HG03460 (cell line): ENCODE measurements around the gene TBC1D9.

Experiments used
- ATAC-seq: cut with Tn5 transposase; IDR thresholded peaks from one replicate; pipeline ENCODE4 v1.9.1; 2021; ENCODE audit not compliant: unreplicated experiment

The TBC1D9 gene

GRCh38 chr4:140628016-140628415, 128.2 kb downstream of the TBC1D9 start:
- no peak for ATAC-seq

DNA sequence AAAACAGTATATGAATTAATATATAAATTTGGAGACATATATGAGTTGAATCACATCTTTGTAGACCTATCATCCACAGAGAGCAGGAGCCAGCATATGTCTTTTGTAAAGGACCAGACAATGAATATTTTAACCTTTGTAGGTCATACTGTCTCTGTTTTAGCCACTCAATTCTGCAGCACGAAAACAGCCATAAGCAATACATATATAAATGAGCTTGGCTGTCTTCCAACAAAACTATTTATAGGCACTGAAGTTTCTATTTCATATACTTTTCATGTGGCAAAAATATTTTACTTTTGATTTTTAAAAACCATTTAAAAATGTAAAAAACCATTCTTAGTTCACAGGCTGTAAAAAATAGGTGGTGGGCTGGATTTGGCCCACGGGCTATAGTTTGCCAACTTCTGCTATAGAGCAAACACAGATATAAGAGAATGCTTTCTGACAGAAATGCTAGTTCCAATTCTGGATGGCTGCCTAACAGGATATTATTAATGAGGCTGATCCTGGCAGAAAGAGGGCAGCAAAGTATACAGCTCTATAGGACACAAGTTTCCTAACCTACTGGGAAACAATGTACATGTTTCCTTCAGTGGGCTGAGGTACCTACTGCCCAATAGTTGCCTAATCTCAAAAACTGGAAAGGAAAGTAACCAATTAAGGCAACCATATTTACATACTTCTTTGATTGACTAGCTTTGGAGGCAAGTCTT, 129.4 kb downstream of the TBC1D9 start:
- no peak for ATAC-seq

DNA sequence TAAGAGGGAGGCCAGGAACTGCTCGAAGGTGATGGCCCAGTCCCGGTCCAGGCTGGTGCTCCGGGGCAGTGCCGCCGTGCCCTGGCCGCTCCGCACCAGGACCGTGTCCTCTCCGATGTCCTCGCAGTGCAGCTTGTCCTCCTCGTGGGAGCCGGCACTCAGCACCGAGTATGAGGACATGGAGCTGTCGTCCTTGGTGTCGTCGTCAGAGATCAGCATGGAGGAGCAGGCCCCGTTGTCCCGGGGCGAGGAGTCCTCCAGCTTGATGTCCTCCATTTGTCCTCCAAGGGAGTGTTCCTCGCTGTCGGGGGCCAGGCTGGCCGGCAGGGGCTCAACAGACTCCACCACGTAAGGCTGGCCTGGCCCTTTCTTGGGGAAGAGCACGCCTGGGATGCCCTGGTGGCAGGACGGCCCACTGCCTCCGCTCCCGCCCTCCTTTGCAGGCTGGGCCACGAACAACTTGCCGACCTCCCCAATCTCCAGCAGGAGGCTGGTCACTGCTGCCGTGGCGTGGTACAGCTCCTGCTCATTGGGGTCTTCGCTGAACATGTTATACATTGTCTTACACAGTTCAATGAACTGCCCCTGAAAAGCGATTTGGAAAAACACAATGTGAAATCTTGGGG, 133.7 kb downstream of the TBC1D9 start:
- no peak for ATAC-seq

- no peak for ATAC-seq
Observed at GRCh38 chr4:140621161-140621560, 135.0 kb downstream of the TBC1D9 start.

DNA sequence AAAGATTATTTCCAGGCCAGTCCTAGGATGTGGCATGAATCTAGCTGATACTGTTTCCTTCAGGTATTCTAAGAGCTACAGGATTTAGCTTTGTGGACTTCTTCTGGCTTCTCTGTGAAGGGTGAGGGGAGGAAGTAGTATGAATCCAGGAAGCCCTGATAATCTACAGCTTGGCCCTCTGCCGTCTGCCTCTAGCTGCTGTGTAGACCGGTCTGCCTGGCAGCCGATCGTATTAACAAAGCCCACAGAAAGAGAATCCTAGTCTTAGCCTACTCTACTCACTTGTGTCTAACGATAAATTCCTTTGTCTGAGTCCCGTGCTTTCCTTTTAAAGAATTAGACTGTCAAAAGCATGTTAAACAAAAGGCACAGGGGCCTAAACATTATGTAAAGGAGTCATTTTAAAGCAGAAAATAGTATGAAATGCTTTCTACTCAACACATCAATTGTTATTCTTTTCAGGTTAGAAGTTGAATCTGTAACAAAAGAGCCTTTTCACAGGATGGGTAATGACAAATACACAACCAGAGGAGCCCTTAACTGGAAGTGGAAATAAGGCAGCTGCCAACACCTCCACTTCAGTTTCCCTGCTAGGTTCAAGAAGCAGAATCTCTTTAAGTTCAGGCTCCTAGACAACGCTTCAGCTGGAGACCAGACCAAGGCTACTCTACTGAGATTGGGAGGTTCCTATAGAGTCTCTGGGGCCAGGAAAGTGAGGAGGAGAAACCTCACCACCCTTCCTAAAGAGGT, 138.5 kb downstream of the TBC1D9 start:
- ATAC-seq, result no peak

- no peak for ATAC-seq
Observed at GRCh38 chr4:140615451-140615850, 140.7 kb downstream of the TBC1D9 start.

GRCh38 chr4:140612357-140612756, 143.8 kb downstream of the TBC1D9 start:
- no peak for ATAC-seq

DNA sequence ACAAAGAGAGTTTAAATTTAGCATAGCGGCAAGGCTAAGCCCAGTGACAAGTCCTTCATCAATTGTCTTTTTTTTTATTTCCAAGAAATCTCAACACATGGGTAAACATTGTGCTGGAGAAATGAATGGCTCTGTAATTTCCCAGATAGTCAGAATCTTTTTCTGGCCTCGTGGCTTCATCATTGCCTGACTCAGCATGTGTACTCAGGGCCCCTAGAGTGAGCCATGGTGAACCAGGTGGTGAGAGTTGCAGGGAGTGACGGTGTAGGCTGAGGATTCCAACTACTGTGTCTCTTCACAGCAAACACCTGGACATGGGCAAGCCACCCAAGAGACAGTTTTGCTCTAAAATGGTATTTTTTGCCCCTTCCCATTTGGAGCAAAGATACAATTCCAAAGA, 144.3 kb downstream of the TBC1D9 start:
- ATAC-seq, result no peak

DNA sequence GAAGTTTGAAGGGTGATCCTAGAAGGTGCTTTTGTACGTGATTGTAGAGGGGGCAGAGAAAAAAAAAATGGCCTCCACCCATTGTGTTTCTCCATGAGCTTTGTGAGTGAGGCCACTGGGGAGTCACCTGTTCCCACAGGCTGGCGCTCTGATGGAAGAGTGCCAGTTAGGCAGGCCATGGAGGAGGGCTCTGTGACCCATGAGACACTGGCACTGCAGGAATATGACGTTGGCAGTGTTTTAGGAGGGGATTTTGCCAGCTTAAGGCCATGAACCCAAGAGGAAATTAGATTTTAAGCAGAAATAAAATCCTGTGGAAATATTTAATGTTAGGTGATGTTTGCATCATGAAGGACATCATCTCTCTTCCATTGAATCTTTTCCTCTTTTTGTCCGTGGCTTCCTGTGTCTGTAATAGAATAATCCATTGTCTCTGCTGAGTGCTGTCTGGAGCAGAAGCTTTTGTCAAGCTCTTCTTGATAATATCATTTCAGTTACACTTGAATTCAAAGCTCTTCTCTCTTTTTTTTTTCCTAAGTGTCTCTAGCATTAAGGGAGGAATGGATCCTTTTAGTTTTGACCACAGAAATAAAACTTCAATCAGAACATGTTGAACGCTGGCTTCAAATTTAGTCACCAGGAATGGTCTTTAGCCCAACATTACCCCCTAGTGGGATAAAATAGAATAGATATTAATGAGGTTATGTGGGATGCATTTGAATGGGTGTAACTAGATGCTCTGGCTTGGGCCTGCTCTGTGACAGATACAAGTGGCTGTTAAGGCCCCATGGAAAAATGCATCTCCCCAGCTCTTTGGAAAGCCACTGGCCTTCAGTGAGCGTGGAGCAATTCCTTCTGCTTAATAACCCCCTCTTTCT, 146.4 kb downstream of the TBC1D9 start:
- peak; percentile 84 for ATAC-seq

DNA sequence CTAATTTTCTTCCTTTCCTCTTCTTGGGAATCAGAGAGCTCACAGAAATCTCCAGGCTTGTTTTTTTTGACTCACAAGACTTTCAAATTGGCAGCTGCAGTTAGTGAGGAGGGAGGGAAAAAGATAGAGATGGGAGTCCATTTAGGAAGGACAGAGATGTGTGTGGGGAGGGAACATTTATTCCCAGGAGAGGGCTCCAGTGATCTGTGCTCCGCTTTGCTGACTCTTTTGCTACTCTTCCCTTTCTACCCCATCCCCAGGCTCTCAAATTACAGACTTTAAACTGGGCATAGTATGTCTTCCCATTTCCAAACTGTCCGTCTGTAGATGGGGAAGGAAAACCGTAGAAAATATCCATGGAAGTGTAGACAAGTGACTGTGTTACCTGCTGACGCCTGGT, 148.3 kb downstream of the TBC1D9 start:
- no peak for ATAC-seq

- ATAC-seq, result no peak
Observed at GRCh38 chr4:140604544-140604943, 151.6 kb downstream of the TBC1D9 start.

DNA sequence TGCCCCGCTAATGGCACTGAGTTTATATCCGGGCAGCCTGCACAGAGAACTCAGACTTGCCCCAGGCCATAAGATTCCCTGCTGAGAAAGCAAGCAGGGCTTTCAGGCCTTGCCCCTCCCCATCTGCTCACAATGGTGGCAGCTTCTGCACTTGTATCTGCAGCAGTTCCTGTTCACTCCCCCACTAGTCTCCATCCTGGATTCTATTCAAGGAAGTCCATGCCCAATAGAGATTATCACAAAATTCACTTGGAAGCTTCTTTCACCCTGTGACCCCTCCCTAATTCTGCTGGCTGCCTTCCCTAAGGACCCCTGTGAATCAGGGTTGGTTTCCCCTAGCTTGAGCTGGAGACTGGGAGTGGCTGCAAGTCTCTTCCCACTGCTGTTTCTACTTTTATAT, 152.9 kb downstream of the TBC1D9 start:
- no peak for ATAC-seq

GRCh38 chr4:140602714-140603113, 153.5 kb downstream of the TBC1D9 start:
- no peak for ATAC-seq

DNA sequence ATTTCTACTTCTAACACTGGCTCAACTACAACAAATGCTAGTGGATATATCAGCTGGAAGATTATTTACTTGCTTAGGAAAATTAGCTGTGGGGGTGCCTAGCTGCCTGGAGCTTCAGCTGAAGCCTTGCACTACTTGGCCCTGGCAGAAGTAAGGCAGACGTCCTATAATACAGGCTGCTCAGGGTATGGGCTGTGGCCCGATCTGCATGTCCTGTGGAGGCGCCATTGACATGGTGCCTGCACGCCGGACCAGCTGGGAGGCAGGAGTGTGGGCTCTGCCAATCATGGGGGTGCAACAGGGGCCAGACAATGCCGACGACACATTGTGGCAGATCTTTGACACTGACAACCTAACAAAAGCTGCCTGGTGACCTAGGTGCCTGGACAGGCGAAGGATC, 155.8 kb downstream of the TBC1D9 start:
- no peak for ATAC-seq

DNA sequence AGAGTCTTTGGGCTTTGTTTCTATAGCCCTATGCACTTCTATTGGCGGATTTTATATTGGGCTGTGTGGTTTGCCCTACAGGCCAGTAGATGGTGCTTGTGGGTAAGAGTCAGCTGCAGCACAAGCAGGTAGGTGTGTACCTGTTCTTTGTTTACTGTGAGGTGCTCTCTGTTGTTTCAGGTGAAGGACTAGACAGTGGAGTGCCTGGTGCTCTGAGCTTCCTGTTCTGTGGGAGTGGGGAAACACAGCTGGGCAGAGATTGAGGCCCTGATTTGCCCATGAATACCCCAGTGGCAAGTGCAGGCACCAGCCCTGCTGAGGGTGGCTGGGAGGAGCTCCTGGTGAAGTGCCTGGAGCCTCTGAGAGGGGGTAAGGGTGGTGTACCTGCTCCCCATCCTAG, 161.1 kb downstream of the TBC1D9 start:
- ATAC-seq, result no peak

DNA sequence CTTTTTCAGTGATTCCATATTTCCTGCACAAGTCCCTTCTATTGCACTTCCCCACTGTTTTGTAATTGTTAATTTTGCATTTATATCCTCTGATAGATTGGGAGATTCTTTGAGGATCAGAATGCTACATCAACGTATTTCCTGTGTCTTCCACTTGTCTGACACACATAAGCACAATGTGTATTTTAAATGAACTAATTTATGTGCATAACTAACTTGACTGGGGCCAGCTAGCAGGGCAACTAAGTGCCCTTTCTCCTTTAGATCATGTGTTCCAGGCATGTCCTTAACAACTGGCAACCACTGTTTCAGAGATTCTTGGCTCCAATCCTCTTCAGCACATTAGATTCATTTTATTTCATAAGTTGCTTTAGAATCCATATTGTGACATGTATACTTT, 171.7 kb downstream of the TBC1D9 start:
- ATAC-seq, result no peak

DNA sequence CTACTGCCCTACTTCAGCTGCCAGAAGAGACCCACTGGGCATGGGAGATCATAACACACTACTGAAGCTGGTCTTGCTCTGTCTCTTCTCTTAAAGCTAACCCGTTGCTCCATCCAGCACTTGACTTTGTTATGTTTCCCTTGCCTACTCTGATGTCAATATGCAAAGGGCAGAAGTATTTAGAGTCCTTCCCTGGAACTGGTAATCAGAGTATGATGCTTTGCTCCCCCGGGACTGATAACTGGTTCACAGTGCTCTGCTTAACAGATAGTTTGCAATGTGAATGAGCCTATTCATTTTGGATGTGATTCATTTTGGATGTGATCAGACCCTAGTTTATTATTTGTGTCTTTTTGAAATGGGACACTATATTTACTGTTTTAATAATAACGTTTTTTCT, 175.1 kb downstream of the TBC1D9 start:
- ATAC-seq, result no peak

DNA sequence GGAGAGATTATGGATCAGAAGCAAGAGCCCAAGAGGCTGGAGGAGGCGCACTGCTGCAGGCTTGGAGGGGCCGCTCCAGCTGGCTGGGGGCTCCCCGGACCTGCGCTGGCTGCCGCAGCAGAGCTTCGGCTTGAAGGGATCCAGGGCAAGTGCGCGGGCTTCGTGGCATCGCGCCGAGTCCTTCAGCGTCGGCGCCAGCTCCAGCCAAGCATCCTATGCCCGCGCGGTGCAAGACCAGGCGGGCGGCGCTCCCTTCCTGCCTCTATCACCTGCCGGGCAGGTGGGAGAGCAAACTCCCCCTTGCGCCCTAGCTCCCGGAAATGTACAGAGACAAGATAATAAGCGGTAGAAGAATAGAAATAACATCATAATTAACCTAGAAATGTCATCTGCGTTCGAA, 176.9 kb downstream of the TBC1D9 start:
- no peak for ATAC-seq

DNA sequence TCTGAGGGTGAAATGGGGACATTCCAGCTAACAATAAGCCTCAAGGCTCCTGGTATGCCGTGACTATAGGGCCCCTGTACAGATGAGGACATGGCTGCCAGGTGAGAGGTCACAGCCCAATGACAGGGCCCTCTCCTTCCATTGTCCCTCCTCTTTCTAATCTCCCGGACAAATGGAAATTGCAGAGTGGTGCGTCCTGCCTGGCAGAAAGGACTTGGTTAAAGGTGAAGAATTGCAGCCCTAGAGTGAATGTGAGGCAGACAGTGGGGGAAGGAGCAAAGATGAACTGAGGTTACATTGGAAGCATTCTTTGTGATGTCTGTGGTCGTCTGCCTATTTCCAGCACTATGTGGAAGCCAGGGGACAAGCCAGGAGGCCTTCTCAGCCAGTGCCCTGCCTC, 180.7 kb downstream of the TBC1D9 start:
- ATAC-seq, result no peak

DNA sequence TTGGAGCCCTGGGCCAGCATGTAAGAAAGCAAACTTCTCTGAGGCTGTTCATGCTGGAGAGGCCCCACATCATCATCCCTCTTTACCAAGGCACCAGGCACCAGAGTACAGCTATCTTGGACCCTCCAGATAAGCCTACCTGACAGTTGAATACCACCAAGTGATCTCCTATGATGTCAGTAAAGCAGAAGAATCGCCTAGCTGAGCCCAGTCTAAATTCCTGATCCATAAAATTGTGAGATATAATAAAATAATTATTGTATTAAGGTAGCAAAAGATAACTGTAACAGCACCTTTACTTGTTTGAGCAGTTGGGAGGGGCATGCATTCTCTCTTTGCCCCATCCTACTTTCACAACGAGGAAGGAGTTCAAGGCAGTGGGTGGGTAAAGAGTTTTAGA, 184.6 kb downstream of the TBC1D9 start:
- no peak for ATAC-seq
